T-helper 2 cell (primary cell): Measurements from ENCODE around the gene FASTK.
A peak's percentile ranks its signal among the peaks of the same experiment; 100 is the strongest.

Source experiments
- DNase-seq, 5 experiments: peaks; one replicate each; pipeline versions ENCODE4 v3.0.0 to v3.0.0-alpha.2; 2012 to 2022
- total RNA-seq, 2 donors: gene quantifications; one replicate each; lab custom pipeline; 2026; lab: John Stamatoyannopoulos, UW

Gene FASTK
- 57.7 to 68.1 reads per million in 2 donors for total RNA-seq

GRCh38 chr7:151080522-151081169 is at the start of gene FASTK:
TSS of gene FASTK (minus strand) at chr7:151080809. CDS start at chr7:151080766, 43 bp downstream.
- peak; percentile 72 to 94 (median 86) for DNase-seq

- DNase-seq = no peak
Observed at GRCh38 chr7:151129960-151130591, 49.5 kb upstream of the FASTK start.

- no peak for DNase-seq
Observed at GRCh38 chr7:151129117-151129959, 48.7 kb upstream of the FASTK start.

GRCh38 chr7:151128716-151129115 is 48.1 kb upstream of the FASTK start:
- DNase-seq = no peak

GRCh38 chr7:151128144-151128543 is 47.5 kb upstream of the FASTK start:
- DNase-seq = no peak

- DNase-seq = no peak
Observed at GRCh38 chr7:151126491-151127137, 46.0 kb upstream of the FASTK start.

GRCh38 chr7:151125846-151126481 is 45.4 kb upstream of the FASTK start:
- DNase-seq = no peak

GRCh38 chr7:151125470-151125845 is 44.8 kb upstream of the FASTK start:
- no peak for DNase-seq

GRCh38 chr7:151124899-151125399 is 44.3 kb upstream of the FASTK start:
- no peak for DNase-seq

- no peak for DNase-seq
Observed at GRCh38 chr7:151124481-151124880, 43.9 kb upstream of the FASTK start.

- DNase-seq = peak; percentile 62 to 76 (median 66)
Observed at GRCh38 chr7:151123822-151124464, 43.3 kb upstream of the FASTK start.

GRCh38 chr7:151123158-151123821 is 42.7 kb upstream of the FASTK start:
- DNase-seq = no peak

- no peak for DNase-seq
Observed at GRCh38 chr7:151122796-151123157, 42.2 kb upstream of the FASTK start.

- no peak for DNase-seq
Observed at GRCh38 chr7:151122276-151122675, 41.7 kb upstream of the FASTK start.

GRCh38 chr7:151121380-151122170 is 41.0 kb upstream of the FASTK start:
- DNase-seq = no peak

GRCh38 chr7:151120896-151121295 is 40.3 kb upstream of the FASTK start:
- no peak for DNase-seq

GRCh38 chr7:151119902-151120301 is 39.3 kb upstream of the FASTK start:
- DNase-seq = no peak

- DNase-seq = no peak
Observed at GRCh38 chr7:151119055-151119415, 38.4 kb upstream of the FASTK start.

GRCh38 chr7:151118108-151119054 is 37.8 kb upstream of the FASTK start:
- DNase-seq = no peak
